Spleen (tissue), 11 donors: ENCODE data around the gene DDX28. TPM values are rescaled to one million over a fixed set of nuclear protein-coding genes. Genes with fewer than 3 reads are reported as not detected.
A peak's percentile ranks its signal among the peaks of the same experiment; 100 is the strongest.

Experiments
- DNase-seq: peaks from one replicate; pipeline ENCODE4 v3.0.0-alpha.2; 2020
- H3K27ac ChIP-seq, 8 donors: fragments of 200-600 bp; sonication (generic) in 7 of 8; 1 replicate in 4 of 8; 2 replicates in 4 of 8; pipeline versions ENCODE4 v1.5.0 to v1.8.0; 2016 to 2021; ENCODE audit warnings: inconsistent platforms in 4 of 8, mild to moderate bottlenecking in 4 of 8, moderate library complexity in 1 of 8
- H3K27me3 ChIP-seq, 7 donors: fragments of 200-600 bp; sonication (generic) in 6 of 7; replicated peaks in 1 of 7; 1 replicate in 4 of 7; 2 replicates in 3 of 7; pipeline versions ENCODE4 v1.5.0 to v1.8.0; 2016 to 2021; ENCODE audit warnings: inconsistent platforms in 3 of 7, mild to moderate bottlenecking in 1 of 7
- H3K36me3 ChIP-seq, 6 donors: fragments of 200-600 bp; sonication (generic) in 5 of 6; 1 replicate in 4 of 6; 2 replicates in 2 of 6; pipeline versions ENCODE4 v1.5.0 to v1.8.0; 2016 to 2021; ENCODE audit warnings: inconsistent platforms in 2 of 6
- H3K4me1 ChIP-seq, 6 donors: fragments of 200-600 bp; sonication (generic) in 5 of 6; 1 replicate in 3 of 6; 2 replicates in 3 of 6; pipeline versions ENCODE4 v1.5.0 to v1.8.0; 2016 to 2021; ENCODE audit warnings: inconsistent platforms in 3 of 6
- H3K4me3 ChIP-seq, 8 donors: fragments of 200-600 bp; sonication (generic) in 7 of 8; 1 replicate in 4 of 8; 2 replicates in 4 of 8; pipeline versions ENCODE4 v1.5.0 to v1.8.0; 2016 to 2021; ENCODE audit warnings: inconsistent platforms in 4 of 8, mild to moderate bottlenecking in 4 of 8, moderate library complexity in 2 of 8
- H3K9me3 ChIP-seq, 8 donors: fragments of 200-600 bp; sonication (generic) in 7 of 8; 1 replicate in 4 of 8; 2 replicates in 4 of 8; pipeline versions ENCODE4 v1.5.0 to v1.8.0; 2016 to 2021; ENCODE audit warnings: inconsistent platforms in 4 of 8
- POLR2A ChIP-seq, 3 donors: fragments of 450-650 bp; IDR thresholded peaks; one replicate each; pipeline ENCODE4 v1.5.1; 2017; ENCODE audit warnings: antibody characterized with exemption in 3 of 3, mild to moderate bottlenecking in 1 of 3
- POLR2AphosphoS5 ChIP-seq, 3 donors: sonication (generic); formaldehyde crosslinking; IDR thresholded peaks; one replicate each; pipeline ENCODE4 v1.5.1; 2017; ENCODE audit warnings: antibody characterized with exemption in 3 of 3
- WGBS, 5 donors: extraction: QIAGEN DNeasy Blood & Tissue Kit in 3 of 5; methylation state at CpG; one replicate each; pipeline versions ENCODE4 v1.1.5 to v1.1.7; 2013 to 2018; 5-methylcytosine and 5-hydroxymethylcytosine counted together
- intact Hi-C: fragments of 100-400 bp; cut with DNase I; formaldehyde crosslinking; loops from one replicate; pipeline ENCODE4 v1.15.0; 2023; ENCODE audit warnings: low total_unique reads
- polyA plus RNA-seq, 3 donors: library from polyadenylated mRNA; stranded (reverse); fragments of 200-250 nt; gene quantifications; one replicate each; pipeline ENCODE4 v1.2.1, GENCODE V29; 2013
- total RNA-seq, 7 donors: library from RNA; depleted of rRNA in 3 of 7; stranded (reverse); fragments of >200 nt in 3 of 7; fragmentation: NEBNext Ultra II Directional in 4 of 7; extraction: Animal tissue kit (Norgen Biotek cat#: 25700) in 4 of 7; gene quantifications; one replicate each; pipeline versions ENCODE4 v1.1.0 to v1.2.1, GENCODE V29; 2016 to 2021
- TF ChIP-seq, protein P1 (sequence below), 11 experiments: fragments of 200-600 bp in 7 of 11; fragments of 450-650 bp in 4 of 11; sonication (generic) in 4 of 11; IDR thresholded peaks in 8 of 11; conservative IDR thresholded peaks in 3 of 11; 1 replicate in 7 of 11; 2 replicates in 4 of 11; pipeline versions ENCODE4 v1.4.0 to v1.8.0; 2016 to 2021; ENCODE audit warnings: antibody characterized with exemption in 11 of 11, inconsistent platforms in 4 of 11, mild to moderate bottlenecking in 1 of 11
- donor health status: healthy with polysubstance abuse.
- donor health status: DM: no; HTN: no; CAD: no; lungs with moderate emphysema.
- donor health status: DM: no; HTN: no; CAD: no.
- donor health status: Bipolar disorder and iron deficiency.
- donor health status: healthy.
- donor health status: DM: no; HTN: no; CAD: no.
- donor health status: DM: yes; HTN: yes; CAD: no.

The DDX28 gene
- total and polyA plus RNA-seq, 10 donors, result 8.6 to 19.0 (median 11.2) TPM

DNA sequence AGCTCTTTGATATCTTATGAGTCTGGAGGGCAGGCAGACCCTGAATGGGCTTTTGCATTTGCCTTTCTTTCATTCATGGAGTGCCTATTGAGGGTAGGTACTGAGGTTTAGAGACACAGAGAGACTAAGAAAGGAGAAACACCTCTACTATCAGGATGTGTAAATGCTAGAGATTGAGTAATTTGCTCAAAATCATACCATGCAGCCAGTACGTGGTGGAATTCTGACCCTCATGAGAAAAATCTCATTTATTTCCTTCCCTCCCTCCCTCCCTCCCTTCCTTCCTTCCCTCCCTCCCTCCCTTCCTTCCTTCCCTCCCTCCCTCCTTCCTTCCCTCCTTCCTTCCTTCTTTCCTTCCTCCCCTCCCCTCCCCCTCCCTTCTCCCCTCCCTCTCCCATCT is 43.7 kb upstream of the DDX28 start:
- Histone ChIP-seq H3K27ac (peak overlapping the region in 3 of 8 donors; percentile 38 to 82 (median 75)), H3K36me3 (peaks cover 0 to 97% (median 16%) of the 10 kb centered on the region in 6 donors), H3K4me3 (no peak overlapping the region), H3K9me3 (no peaks in the 10 kb centered on the region), H3K27me3 (no peaks in the 10 kb centered on the region), H3K4me1 (peaks cover 39 to 94% (median 60%) of the 10 kb centered on the region in 6 donors)
- no peak for DNase-seq
- WGBS, 5 donors, result 30 to 55% (median 44%) methylated on average over 1 of the region's 1 CpG
- TF ChIP-seq, protein P1, sequence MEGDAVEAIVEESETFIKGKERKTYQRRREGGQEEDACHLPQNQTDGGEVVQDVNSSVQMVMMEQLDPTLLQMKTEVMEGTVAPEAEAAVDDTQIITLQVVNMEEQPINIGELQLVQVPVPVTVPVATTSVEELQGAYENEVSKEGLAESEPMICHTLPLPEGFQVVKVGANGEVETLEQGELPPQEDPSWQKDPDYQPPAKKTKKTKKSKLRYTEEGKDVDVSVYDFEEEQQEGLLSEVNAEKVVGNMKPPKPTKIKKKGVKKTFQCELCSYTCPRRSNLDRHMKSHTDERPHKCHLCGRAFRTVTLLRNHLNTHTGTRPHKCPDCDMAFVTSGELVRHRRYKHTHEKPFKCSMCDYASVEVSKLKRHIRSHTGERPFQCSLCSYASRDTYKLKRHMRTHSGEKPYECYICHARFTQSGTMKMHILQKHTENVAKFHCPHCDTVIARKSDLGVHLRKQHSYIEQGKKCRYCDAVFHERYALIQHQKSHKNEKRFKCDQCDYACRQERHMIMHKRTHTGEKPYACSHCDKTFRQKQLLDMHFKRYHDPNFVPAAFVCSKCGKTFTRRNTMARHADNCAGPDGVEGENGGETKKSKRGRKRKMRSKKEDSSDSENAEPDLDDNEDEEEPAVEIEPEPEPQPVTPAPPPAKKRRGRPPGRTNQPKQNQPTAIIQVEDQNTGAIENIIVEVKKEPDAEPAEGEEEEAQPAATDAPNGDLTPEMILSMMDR (IDR thresholded peaks at IDR 0.05 in 8 of 11, conservative IDR thresholded peaks at IDR 0.05 in 3 of 11), result no peak
- no peak for TF ChIP-seq POLR2AphosphoS5 (IDR thresholded peaks at IDR 0.05)
- TF ChIP-seq POLR2A (IDR thresholded peaks at IDR 0.05), result no peak
- intact Hi-C loops, result no loop called here

DNA sequence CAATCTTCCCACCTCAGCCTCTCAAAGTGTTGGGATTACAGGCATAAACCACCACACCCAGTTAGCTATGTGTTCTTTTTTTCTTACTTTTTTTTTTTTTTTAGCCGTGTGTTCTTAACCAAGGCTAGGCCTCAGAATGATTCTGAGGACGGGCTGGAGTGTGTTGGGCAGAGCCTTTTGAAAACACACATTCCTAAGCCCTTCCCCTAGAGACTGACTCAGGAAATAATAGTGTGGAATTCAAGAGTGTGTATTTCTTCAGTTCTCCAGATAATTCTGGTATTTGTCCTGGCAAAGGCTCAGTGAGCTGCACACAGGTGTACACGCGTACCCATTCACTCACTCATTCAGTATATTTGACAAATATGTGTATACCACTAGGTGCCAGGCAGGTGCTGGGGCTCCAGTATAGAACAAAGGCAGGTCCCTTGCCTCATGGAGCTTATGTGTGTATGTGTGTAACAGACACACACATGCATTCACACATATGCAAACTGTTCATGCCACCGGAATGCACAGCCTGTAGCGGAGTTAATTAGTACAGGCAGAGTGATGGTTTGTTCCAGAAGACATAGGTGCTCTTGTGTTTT is 42.8 kb upstream of the DDX28 start:
- H3K4me1 ChIP-seq, result peaks cover 29 to 94% (median 60%) of the 10 kb centered on the region in 6 donors
- WGBS, 5 donors, result 73 to 94% (median 78%) methylated on average over 6 of the region's 6 CpGs
- H3K27ac ChIP-seq, result peak overlapping the region in 4 of 8 donors; percentile 48 to 82 (median 78)
- no peak overlapping the region for H3K4me3 ChIP-seq
- TF ChIP-seq, protein P1 (IDR thresholded peaks at IDR 0.05 in 8 of 11, conservative IDR thresholded peaks at IDR 0.05 in 3 of 11), result no peak
- TF ChIP-seq POLR2A (IDR thresholded peaks at IDR 0.05), result no peak
- no peak for TF ChIP-seq POLR2AphosphoS5 (IDR thresholded peaks at IDR 0.05)
- peaks cover 0 to 97% (median 15%) of the 10 kb centered on the region in 6 donors for H3K36me3 ChIP-seq
- H3K9me3 ChIP-seq, result no peaks in the 10 kb centered on the region
- DNase-seq, result no peak
- H3K27me3 ChIP-seq, result no peaks in the 10 kb centered on the region
- intact Hi-C loops, result no loop called here

DNA sequence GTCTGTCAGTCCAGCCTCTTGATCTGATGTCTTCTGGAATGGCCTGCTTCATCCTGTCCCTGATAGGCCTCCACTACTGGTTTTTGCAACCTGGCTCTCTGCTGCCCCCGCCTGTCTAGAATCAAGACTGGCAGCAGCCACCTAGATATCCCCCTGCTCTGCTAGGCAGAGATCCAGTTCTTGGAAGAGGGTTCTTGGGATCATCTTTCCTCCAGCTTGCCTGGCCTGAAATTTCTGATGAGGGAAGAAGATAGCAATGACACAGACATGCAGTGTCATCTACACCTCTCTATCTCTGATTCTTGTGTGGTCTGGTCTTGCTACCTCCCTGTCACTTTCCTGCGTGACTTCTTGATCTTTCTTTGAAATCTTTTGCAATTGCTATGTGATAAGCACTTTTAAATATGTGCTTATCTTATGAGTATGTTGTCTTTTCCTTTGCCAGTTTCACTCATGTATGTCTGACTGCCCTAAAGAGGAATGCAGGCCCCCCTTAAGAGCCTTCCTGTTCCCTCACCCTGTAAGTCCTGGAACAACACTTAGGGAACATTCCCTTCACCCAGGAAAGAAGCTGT is 41.8 kb upstream of the DDX28 start:
- intact Hi-C loops, result no loop called here
- Histone ChIP-seq H3K36me3 (peaks cover 0 to 97% (median 18%) of the 10 kb centered on the region in 6 donors), H3K27me3 (no peaks in the 10 kb centered on the region), H3K27ac (peak overlapping the region; percentile 29 to 82 (median 72)), H3K4me3 (peak overlapping the region in 1 of 8 donors; percentile 3), H3K4me1 (peaks cover 20 to 94% (median 54%) of the 10 kb centered on the region in 6 donors), H3K9me3 (no peaks in the 10 kb centered on the region)
- peak; percentile 92 for DNase-seq
- 30 to 44% (median 39%) methylated on average over 2 of the region's 2 CpGs for WGBS, 5 donors
- no peak for TF ChIP-seq POLR2A (IDR thresholded peaks at IDR 0.05)
- TF ChIP-seq POLR2AphosphoS5 (IDR thresholded peaks at IDR 0.05), result peak in 1 of 3 donors; percentile 57
- TF ChIP-seq, protein P1 (IDR thresholded peaks at IDR 0.05 in 8 of 11, conservative IDR thresholded peaks at IDR 0.05 in 3 of 11), result peak; percentile 56 to 92 (median 85)

DNA sequence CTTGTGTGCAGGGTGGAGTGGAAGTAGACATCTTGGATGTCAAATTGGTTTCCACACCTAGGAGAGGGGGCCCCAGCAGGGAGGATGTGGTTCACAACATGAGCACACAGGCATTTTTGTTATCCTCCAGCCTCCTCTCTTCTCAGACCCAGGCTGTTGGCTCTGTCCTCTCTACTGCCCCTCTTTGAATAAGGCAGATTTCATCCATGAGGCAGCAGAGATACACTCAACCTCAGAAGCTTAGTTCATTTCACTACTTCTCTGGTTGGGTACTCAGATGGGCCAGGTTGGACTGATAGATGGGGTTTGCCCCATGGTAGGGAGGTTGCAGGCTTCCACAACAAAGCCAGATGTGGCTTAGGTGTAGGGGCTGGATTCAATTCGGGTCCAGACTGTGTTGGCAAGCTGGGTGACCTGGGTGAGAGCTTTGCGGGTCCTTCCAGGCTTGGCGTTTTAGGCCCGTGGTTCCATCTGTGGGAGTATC is 39.9 kb upstream of the DDX28 start:
- intact Hi-C loops, result no loop called here
- peaks cover 0 to 97% (median 28%) of the 10 kb centered on the region in 6 donors for H3K36me3 ChIP-seq
- DNase-seq, result peak; percentile 78
- peak overlapping the region in 7 of 8 donors; percentile 6 to 82 (median 75) for H3K27ac ChIP-seq
- peaks cover 11 to 91% (median 51%) of the 10 kb centered on the region in 6 donors for H3K4me1 ChIP-seq
- WGBS, 5 donors, result 77 to 92% (median 79%) methylated on average over 4 of the region's 4 CpGs
- no peaks in the 10 kb centered on the region for H3K27me3 ChIP-seq
- no peak overlapping the region for H3K4me3 ChIP-seq
- TF ChIP-seq, protein P1 (IDR thresholded peaks at IDR 0.05 in 8 of 11, conservative IDR thresholded peaks at IDR 0.05 in 3 of 11), result no peak
- TF ChIP-seq POLR2AphosphoS5 (IDR thresholded peaks at IDR 0.05), result no peak
- TF ChIP-seq POLR2A (IDR thresholded peaks at IDR 0.05), result no peak
- no peaks in the 10 kb centered on the region for H3K9me3 ChIP-seq
